ENCODE measurements around the gene OR8G5.

GRCh38 chr11:124256076-124256475, at the start of gene OR8G5:
- TF ChIP-seq TAF1 (IDR thresholded peaks at IDR 0.05; ENCODE audit: low read depth, low read length), result no peak
- no peak for TF ChIP-seq POLR2A (IDR thresholded peaks at IDR 0.05; ENCODE audit: low read depth, low read length)
